GM12878 (cell line): ENCODE results near the gene SUOX. TPM values are rescaled to one million over a fixed set of nuclear protein-coding genes. Genes with fewer than 3 reads are reported as not detected.

Experiments
- ATAC-seq: fragments of 200-7000 bp; cut with Tn5 transposase; 3 replicates; pipeline ENCODE4 v1.9.1; 2020; ENCODE audit warnings: mild to moderate bottlenecking, moderate library complexity
- BruUV-seq: library from RNA; stranded (reverse); fragments of 400-500 nt; replicated peaks from 2 replicates; lab custom pipeline; 2021; lab: Mats Ljungman, UMichigan
- CTCF ChIA-PET: fragments of 300-600 bp; sonication (Branson Sonifier 250); formaldehyde crosslinking; extraction: SDS; loops from one replicate; lab custom pipeline; 2021; ENCODE audit warnings: inconsistent platforms; lab: Yijun Ruan, JAX
- POLR2A ChIA-PET: fragments of 350-600 bp; formaldehyde crosslinking; extraction: SDS; loops from one replicate; lab custom pipeline; 2021; ENCODE audit warnings: inconsistent platforms; lab: Charles Lee
- RAD21 ChIA-PET: fragments of 300-600 bp; sonication (Branson Sonifier 250); formaldehyde crosslinking; loops from one replicate; lab custom pipeline; 2023; ENCODE audit warnings: antibody characterized with exemption; ENCODE audit not compliant: unreplicated experiment; lab: Charles Lee
- SMC1A ChIA-PET: fragments of 300-600 bp; sonication (Branson Sonifier 250); formaldehyde crosslinking; loops from one replicate; lab custom pipeline; 2023; ENCODE audit not compliant: unreplicated experiment, uncharacterized antibody; lab: Charles Lee
- DNase-seq: peaks from one replicate; pipeline ENCODE4 v3.0.0-alpha.2; 2011; ENCODE audit warnings: low read depth, low spot score
- FAIRE-seq: peaks from 3 replicates; lab custom pipeline; 2011; peaks lifted over from hg19 to GRCh38; lab: Jason Lieb, UNC
- H2AFZ ChIP-seq: 2 replicates; pipeline ENCODE4 v1.6.0; 2011; ENCODE audit warnings: low read depth, low read length, control low read depth; ENCODE audit not compliant: control insufficient read depth
- H3K27ac ChIP-seq: 2 replicates; pipeline ENCODE4 v1.5.1; 2011; ENCODE audit warnings: control low read depth; ENCODE audit not compliant: control insufficient read depth, insufficient read depth
- H3K27me3 ChIP-seq, 2 experiments: replicated peaks in 1 of 2; 2 replicates each; pipeline versions ENCODE4 v1.6.0 to v1.6.1; 2011; ENCODE audit warnings: low read length in 1 of 2; ENCODE audit not compliant: control insufficient read depth in 2 of 2, insufficient read depth in 2 of 2
- H3K36me3 ChIP-seq, 2 experiments: 2 replicates each; pipeline ENCODE4 v1.5.1; 2011; ENCODE audit warnings: low read length in 1 of 2; ENCODE audit not compliant: control insufficient read depth in 2 of 2, insufficient read depth in 2 of 2
- H3K4me1 ChIP-seq: 2 replicates; pipeline ENCODE4 v1.6.1; 2011; ENCODE audit warnings: mild to moderate bottlenecking, low read length, moderate library complexity, mixed read lengths; ENCODE audit not compliant: control insufficient read depth, insufficient read depth
- H3K4me2 ChIP-seq: 2 replicates; pipeline ENCODE4 v1.6.0; 2011; ENCODE audit warnings: control low read depth; ENCODE audit not compliant: control insufficient read depth, insufficient read depth
- H3K4me3 ChIP-seq: fragments of 200-600 bp; sonication (generic); 2 replicates; pipeline ENCODE4 v1.5.1; 2016
- H3K79me2 ChIP-seq: 2 replicates; pipeline ENCODE4 v1.6.0; 2011; ENCODE audit warnings: low read length; ENCODE audit not compliant: control insufficient read depth, insufficient read depth
- H3K9ac ChIP-seq: 2 replicates; pipeline ENCODE4 v1.8.0; 2011; ENCODE audit warnings: low read length, control low read depth, mixed read lengths; ENCODE audit not compliant: control insufficient read depth, insufficient read depth
- H3K9me3 ChIP-seq: replicated peaks from 3 replicates; pipeline ENCODE4 v1.5.1; 2011; ENCODE audit warnings: mild to moderate bottlenecking, low read length; ENCODE audit not compliant: control insufficient read depth, insufficient read depth
- H4K20me1 ChIP-seq: 2 replicates; pipeline ENCODE4 v1.6.0; 2011; ENCODE audit not compliant: control insufficient read depth, insufficient read depth
- HDAC2 ChIP-seq: fragments of 200-600 bp; sonication (generic); IDR thresholded peaks from 2 replicates; pipeline ENCODE4 v1.6.1; 2017
- NBN ChIP-seq: fragments of 450-650 bp; IDR thresholded peaks from 2 replicates; pipeline ENCODE4 v1.6.1; 2016
- NFXL1 ChIP-seq: fragments of 450-650 bp; IDR thresholded peaks from 2 replicates; pipeline ENCODE4 v1.6.1; 2017; ENCODE audit warnings: antibody characterized with exemption, mild to moderate bottlenecking, borderline replicate concordance
- RB1 ChIP-seq: fragments of 450-650 bp; formaldehyde crosslinking; IDR thresholded peaks from 2 replicates; pipeline ENCODE4 v1.6.1; 2017; ENCODE audit warnings: mild to moderate bottlenecking, borderline replicate concordance
- SREBF2 ChIP-seq: IDR thresholded peaks from 2 replicates; pipeline ENCODE4 v1.6.1; 2012; ENCODE audit warnings: mild to moderate bottlenecking, low read length
- WGBS: methylation state at CpG from one replicate; pipeline ENCODE4 v1.1.6; 2016; ENCODE audit warnings: low lambda C conversion rate; ENCODE audit not compliant: insufficient replicate concordance, insufficient coverage; ENCODE audit errors: missing lambda C conversion rate; 5-methylcytosine and 5-hydroxymethylcytosine counted together
- in situ Hi-C: fragments of 300-500 bp; cut with MboI; formaldehyde crosslinking; loops from 9 replicates; pipeline ENCODE4 v1.14.3; 2018; ENCODE audit warnings: mixed read lengths
- intact Hi-C: fragments of 100-400 bp; cut with micrococcal nuclease; formaldehyde crosslinking; loops from one replicate; pipeline ENCODE4 v1.14.2; 2022; ENCODE audit not compliant: unreplicated experiment
- polyA plus RNA-seq, 11 experiments: library from polyadenylated mRNA; depleted of rRNA in 4 of 11; unstranded in 6 of 11; stranded (reverse) in 5 of 11; fragments of >200 nt; fragmentation: Nextera tagmentation in 4 of 11; fragmentation: Illumina TruSeq in 1 of 11; extraction: Ambion mirVana in 4 of 11; extraction: Trizol in 1 of 11; gene quantifications; 1 replicate in 1 of 11; 2 replicates in 10 of 11; pipeline versions ENCODE4 v1.2.1 to v1.2.3, GENCODE V29; 2011 to 2016; ENCODE audit warnings: inconsistent platforms in 2 of 11, missing spikeins in 2 of 11, low read depth in 1 of 11
- total RNA-seq, 4 experiments: library from RNA; depleted of rRNA in 3 of 4; stranded (reverse); fragments of >200 nt in 3 of 4; fragmentation: Illumina TruSeq in 1 of 4; extraction: Trizol in 1 of 4; gene quantifications; 2 replicates each; pipeline versions ENCODE4 v1.2.1 to v1.2.3, GENCODE V29; 2013 to 2021
- TF ChIP-seq, protein P1 (sequence below): fragments of 450-650 bp; IDR thresholded peaks from 2 replicates; pipeline ENCODE4 v1.6.1; 2017; ENCODE audit warnings: borderline replicate concordance
- TF ChIP-seq, protein P2 (sequence below): fragments of 450-650 bp; IDR thresholded peaks from 2 replicates; pipeline ENCODE4 v1.6.1; 2014; ENCODE audit warnings: mild to moderate bottlenecking
- TF ChIP-seq, protein P3 (sequence below): fragments of 450-650 bp; IDR thresholded peaks from 2 replicates; pipeline ENCODE4 v1.6.1; 2017; ENCODE audit warnings: mild to moderate bottlenecking, moderate library complexity
- TF ChIP-seq, protein P4 (sequence below): IDR thresholded peaks from 2 replicates; pipeline ENCODE4 v1.6.1; 2011; ENCODE audit warnings: mild to moderate bottlenecking, low read depth, low read length, moderate library complexity; ENCODE audit not compliant: insufficient replicate concordance
- TF ChIP-seq, protein P5 (sequence below): fragments of 450-650 bp; formaldehyde crosslinking; IDR thresholded peaks from 2 replicates; pipeline ENCODE4 v1.4.0; 2020; ENCODE audit warnings: mild to moderate bottlenecking, moderate library complexity

The SUOX gene
- total and polyA plus RNA-seq, 10 of the 15 experiments (the other 5 are each of a cell fraction or from before 2014, with no cell fraction given) = 5.1 to 18.8 (median 13.4) TPM

DNA sequence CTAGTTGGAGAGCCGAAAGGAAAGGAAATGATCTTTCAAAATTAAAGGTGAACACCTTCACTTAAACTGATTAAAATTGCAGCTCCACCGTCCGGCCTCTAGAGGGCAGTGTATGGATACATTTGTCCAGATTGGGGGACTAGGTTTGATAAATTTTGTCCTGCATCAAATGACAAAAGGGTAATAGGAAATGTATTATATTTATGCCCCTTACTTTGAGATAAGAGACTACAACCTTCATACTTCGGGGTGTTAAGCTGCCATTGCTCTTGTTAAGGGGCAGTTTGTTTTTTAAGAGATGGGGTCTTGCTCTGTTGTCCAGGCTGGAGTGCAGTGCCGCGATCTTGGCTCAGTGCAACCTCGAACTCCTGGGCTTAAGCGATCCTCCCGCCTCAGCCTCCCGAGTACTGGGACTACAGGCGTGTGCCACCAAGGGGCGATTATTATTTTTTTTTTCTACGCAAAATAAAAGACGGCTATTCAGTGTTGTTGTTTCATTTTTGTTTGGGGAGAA is 818 bp upstream of the SUOX start:
- DNase-seq (no peak), FAIRE-seq (peak; percentile 73), ATAC-seq (peak; percentile 62)
- TSS peak; percentile 88 for BruUV-seq
- no peaks in the 10 kb centered on the region for H4K20me1 ChIP-seq
- no peak overlapping the region; the same call in 1 of the 2 replicates for H2AFZ ChIP-seq
- H3K4me3 ChIP-seq = peak overlapping the region; percentile 74
- intact Hi-C loops = loop anchor here (1.0 to 5.0 kb wide), 3 partner anchors 33 to 121 kb away; partner anchors contain the start of genes RPL41, RPS26 and ZC3H10
- H3K4me2 ChIP-seq = peak overlapping the region; percentile 88
- in situ Hi-C loops = no loop called here
- RAD21 ChIA-PET = interaction anchor here (0.8 to 4.8 kb wide), 21 partner anchors 8 to 281 kb away, joined by 3 to 44 read pairs (median 10); partner anchors contain the start of genes PA2G4 and RAB5B
- SMC1A ChIA-PET = interaction anchor here (0.7 to 4.2 kb wide), 15 partner anchors 11 to 267 kb away, joined by 3 to 52 read pairs (median 5); partner anchors contain the start of genes PYM1, RAB5B and ZC3H10
- WGBS = 32% methylated on average over 14 of the region's 14 CpGs
- no peak overlapping the region for H3K27ac ChIP-seq
- H3K9ac ChIP-seq = peak overlapping the region; percentile 72
- H3K36me3 ChIP-seq = peaks cover 3 to 15% of the 10 kb centered on the region in 2 experiments
- peaks cover 3% of the 10 kb centered on the region; the same call in 1 of the 2 replicates for H3K4me1 ChIP-seq
- no peaks in the 10 kb centered on the region for H3K9me3 ChIP-seq
- no peaks in the 10 kb centered on the region for H3K79me2 ChIP-seq
- CTCF ChIA-PET = interaction anchor here (0.5 to 6.0 kb wide), 47 partner anchors 9 to 351 kb away, joined by 3 to 107 read pairs (median 5); partner anchors contain the start of genes DGKA, DNAJC14, ORMDL2 and PA2G4
- no peaks in the 10 kb centered on the region for H3K27me3 ChIP-seq
- POLR2A ChIA-PET = interaction anchor here (0.5 to 2.6 kb wide), 15 partner anchors 11 to 192 kb away, joined by 3 to 46 read pairs (median 6); partner anchors contain the start of genes PYM1, RAB5B and ZC3H10
- no peak for TF ChIP-seq SREBF2
- no peak for TF ChIP-seq HDAC2
- TF ChIP-seq, protein P1, sequence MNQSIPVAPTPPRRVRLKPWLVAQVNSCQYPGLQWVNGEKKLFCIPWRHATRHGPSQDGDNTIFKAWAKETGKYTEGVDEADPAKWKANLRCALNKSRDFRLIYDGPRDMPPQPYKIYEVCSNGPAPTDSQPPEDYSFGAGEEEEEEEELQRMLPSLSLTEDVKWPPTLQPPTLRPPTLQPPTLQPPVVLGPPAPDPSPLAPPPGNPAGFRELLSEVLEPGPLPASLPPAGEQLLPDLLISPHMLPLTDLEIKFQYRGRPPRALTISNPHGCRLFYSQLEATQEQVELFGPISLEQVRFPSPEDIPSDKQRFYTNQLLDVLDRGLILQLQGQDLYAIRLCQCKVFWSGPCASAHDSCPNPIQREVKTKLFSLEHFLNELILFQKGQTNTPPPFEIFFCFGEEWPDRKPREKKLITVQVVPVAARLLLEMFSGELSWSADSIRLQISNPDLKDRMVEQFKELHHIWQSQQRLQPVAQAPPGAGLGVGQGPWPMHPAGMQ = no peak
- TF ChIP-seq NFXL1 = no peak
- TF ChIP-seq, protein P2, sequence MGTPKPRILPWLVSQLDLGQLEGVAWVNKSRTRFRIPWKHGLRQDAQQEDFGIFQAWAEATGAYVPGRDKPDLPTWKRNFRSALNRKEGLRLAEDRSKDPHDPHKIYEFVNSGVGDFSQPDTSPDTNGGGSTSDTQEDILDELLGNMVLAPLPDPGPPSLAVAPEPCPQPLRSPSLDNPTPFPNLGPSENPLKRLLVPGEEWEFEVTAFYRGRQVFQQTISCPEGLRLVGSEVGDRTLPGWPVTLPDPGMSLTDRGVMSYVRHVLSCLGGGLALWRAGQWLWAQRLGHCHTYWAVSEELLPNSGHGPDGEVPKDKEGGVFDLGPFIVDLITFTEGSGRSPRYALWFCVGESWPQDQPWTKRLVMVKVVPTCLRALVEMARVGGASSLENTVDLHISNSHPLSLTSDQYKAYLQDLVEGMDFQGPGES = no peak
- no peak for TF ChIP-seq RB1
- TF ChIP-seq, protein P3, sequence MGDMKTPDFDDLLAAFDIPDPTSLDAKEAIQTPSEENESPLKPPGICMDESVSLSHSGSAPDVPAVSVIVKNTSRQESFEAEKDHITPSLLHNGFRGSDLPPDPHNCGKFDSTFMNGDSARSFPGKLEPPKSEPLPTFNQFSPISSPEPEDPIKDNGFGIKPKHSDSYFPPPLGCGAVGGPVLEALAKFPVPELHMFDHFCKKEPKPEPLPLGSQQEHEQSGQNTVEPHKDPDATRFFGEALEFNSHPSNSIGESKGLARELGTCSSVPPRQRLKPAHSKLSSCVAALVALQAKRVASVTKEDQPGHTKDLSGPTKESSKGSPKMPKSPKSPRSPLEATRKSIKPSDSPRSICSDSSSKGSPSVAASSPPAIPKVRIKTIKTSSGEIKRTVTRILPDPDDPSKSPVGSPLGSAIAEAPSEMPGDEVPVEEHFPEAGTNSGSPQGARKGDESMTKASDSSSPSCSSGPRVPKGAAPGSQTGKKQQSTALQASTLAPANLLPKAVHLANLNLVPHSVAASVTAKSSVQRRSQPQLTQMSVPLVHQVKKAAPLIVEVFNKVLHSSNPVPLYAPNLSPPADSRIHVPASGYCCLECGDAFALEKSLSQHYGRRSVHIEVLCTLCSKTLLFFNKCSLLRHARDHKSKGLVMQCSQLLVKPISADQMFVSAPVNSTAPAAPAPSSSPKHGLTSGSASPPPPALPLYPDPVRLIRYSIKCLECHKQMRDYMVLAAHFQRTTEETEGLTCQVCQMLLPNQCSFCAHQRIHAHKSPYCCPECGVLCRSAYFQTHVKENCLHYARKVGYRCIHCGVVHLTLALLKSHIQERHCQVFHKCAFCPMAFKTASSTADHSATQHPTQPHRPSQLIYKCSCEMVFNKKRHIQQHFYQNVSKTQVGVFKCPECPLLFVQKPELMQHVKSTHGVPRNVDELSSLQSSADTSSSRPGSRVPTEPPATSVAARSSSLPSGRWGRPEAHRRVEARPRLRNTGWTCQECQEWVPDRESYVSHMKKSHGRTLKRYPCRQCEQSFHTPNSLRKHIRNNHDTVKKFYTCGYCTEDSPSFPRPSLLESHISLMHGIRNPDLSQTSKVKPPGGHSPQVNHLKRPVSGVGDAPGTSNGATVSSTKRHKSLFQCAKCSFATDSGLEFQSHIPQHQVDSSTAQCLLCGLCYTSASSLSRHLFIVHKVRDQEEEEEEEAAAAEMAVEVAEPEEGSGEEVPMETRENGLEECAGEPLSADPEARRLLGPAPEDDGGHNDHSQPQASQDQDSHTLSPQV = no peak
- TF ChIP-seq, protein P4, sequence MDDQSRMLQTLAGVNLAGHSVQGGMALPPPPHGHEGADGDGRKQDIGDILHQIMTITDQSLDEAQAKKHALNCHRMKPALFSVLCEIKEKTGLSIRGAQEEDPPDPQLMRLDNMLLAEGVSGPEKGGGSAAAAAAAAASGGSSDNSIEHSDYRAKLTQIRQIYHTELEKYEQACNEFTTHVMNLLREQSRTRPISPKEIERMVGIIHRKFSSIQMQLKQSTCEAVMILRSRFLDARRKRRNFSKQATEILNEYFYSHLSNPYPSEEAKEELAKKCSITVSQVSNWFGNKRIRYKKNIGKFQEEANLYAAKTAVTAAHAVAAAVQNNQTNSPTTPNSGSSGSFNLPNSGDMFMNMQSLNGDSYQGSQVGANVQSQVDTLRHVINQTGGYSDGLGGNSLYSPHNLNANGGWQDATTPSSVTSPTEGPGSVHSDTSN = no peak
- TF ChIP-seq, protein P5, sequence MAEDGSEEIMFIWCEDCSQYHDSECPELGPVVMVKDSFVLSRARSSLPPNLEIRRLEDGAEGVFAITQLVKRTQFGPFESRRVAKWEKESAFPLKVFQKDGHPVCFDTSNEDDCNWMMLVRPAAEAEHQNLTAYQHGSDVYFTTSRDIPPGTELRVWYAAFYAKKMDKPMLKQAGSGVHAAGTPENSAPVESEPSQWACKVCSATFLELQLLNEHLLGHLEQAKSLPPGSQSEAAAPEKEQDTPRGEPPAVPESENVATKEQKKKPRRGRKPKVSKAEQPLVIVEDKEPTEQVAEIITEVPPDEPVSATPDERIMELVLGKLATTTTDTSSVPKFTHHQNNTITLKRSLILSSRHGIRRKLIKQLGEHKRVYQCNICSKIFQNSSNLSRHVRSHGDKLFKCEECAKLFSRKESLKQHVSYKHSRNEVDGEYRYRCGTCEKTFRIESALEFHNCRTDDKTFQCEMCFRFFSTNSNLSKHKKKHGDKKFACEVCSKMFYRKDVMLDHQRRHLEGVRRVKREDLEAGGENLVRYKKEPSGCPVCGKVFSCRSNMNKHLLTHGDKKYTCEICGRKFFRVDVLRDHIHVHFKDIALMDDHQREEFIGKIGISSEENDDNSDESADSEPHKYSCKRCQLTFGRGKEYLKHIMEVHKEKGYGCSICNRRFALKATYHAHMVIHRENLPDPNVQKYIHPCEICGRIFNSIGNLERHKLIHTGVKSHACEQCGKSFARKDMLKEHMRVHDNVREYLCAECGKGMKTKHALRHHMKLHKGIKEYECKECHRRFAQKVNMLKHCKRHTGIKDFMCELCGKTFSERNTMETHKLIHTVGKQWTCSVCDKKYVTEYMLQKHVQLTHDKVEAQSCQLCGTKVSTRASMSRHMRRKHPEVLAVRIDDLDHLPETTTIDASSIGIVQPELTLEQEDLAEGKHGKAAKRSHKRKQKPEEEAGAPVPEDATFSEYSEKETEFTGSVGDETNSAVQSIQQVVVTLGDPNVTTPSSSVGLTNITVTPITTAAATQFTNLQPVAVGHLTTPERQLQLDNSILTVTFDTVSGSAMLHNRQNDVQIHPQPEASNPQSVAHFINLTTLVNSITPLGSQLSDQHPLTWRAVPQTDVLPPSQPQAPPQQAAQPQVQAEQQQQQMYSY = no peak
- peak; percentile 57 for TF ChIP-seq NBN
